ENCODE results near the gene DDX59. TPM values are rescaled to one million over a fixed set of nuclear protein-coding genes. Genes with fewer than 3 reads are reported as not detected.

DDX59 gene
- total RNA-seq, 1 experiment from 2014 or later = 19.4 TPM

DNA sequence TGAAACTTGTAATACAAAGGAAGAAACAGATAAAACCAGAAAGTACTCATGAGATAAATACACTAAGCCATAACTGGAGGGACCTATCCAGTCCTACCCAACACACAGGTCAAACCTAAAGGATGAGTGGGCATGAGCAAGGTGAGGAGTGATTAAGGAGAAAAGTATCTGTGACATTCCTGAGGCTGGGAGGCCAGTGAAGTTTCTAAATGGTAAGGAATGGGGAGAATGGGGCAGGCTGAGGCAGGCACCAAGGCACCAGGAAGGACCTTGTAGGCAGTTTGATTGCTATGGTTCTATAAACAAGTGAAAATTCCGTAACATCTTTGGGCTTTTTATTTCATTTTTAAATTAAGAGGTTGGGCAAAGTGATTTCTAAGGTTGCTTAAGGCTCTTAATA is 10.4 kb downstream of the DDX59 start:
- TF ChIP-seq, protein P1, sequence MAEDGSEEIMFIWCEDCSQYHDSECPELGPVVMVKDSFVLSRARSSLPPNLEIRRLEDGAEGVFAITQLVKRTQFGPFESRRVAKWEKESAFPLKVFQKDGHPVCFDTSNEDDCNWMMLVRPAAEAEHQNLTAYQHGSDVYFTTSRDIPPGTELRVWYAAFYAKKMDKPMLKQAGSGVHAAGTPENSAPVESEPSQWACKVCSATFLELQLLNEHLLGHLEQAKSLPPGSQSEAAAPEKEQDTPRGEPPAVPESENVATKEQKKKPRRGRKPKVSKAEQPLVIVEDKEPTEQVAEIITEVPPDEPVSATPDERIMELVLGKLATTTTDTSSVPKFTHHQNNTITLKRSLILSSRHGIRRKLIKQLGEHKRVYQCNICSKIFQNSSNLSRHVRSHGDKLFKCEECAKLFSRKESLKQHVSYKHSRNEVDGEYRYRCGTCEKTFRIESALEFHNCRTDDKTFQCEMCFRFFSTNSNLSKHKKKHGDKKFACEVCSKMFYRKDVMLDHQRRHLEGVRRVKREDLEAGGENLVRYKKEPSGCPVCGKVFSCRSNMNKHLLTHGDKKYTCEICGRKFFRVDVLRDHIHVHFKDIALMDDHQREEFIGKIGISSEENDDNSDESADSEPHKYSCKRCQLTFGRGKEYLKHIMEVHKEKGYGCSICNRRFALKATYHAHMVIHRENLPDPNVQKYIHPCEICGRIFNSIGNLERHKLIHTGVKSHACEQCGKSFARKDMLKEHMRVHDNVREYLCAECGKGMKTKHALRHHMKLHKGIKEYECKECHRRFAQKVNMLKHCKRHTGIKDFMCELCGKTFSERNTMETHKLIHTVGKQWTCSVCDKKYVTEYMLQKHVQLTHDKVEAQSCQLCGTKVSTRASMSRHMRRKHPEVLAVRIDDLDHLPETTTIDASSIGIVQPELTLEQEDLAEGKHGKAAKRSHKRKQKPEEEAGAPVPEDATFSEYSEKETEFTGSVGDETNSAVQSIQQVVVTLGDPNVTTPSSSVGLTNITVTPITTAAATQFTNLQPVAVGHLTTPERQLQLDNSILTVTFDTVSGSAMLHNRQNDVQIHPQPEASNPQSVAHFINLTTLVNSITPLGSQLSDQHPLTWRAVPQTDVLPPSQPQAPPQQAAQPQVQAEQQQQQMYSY (CRISPR knock-in tag; IDR thresholded peaks at IDR 0.05) = no peak
- TF ChIP-seq HMGA2 (CRISPR knock-in tag; IDR thresholded peaks at IDR 0.05) (no peak), NFATC4 (CRISPR knock-in tag; IDR thresholded peaks at IDR 0.05) (no peak), SMAD3 (CRISPR knock-in tag; IDR thresholded peaks at IDR 0.05; ENCODE audit: borderline replicate concordance) (no peak), MXD4 (CRISPR knock-in tag; IDR thresholded peaks at IDR 0.05; ENCODE audit: borderline replicate concordance) (no peak), JAZF1 (CRISPR knock-in tag; IDR thresholded peaks at IDR 0.05) (no peak), SMAD4 (CRISPR knock-in tag; IDR thresholded peaks at IDR 0.05) (no peak), ZNF671 (CRISPR knock-in tag; IDR thresholded peaks at IDR 0.05) (no peak), NR2C2 (CRISPR knock-in tag; IDR thresholded peaks at IDR 0.05) (no peak), ZNF396 (CRISPR knock-in tag; IDR thresholded peaks at IDR 0.05; ENCODE audit: borderline replicate concordance) (no peak)
- TF ChIP-seq, protein P2, sequence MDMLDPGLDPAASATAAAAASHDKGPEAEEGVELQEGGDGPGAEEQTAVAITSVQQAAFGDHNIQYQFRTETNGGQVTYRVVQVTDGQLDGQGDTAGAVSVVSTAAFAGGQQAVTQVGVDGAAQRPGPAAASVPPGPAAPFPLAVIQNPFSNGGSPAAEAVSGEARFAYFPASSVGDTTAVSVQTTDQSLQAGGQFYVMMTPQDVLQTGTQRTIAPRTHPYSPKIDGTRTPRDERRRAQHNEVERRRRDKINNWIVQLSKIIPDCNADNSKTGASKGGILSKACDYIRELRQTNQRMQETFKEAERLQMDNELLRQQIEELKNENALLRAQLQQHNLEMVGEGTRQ (CRISPR knock-in tag; IDR thresholded peaks at IDR 0.05) = no peak
- TF ChIP-seq, protein P3, sequence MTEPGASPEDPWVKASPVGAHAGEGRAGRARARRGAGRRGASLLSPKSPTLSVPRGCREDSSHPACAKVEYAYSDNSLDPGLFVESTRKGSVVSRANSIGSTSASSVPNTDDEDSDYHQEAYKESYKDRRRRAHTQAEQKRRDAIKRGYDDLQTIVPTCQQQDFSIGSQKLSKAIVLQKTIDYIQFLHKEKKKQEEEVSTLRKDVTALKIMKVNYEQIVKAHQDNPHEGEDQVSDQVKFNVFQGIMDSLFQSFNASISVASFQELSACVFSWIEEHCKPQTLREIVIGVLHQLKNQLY (CRISPR knock-in tag; IDR thresholded peaks at IDR 0.05) = no peak
- TF ChIP-seq, protein P4, sequence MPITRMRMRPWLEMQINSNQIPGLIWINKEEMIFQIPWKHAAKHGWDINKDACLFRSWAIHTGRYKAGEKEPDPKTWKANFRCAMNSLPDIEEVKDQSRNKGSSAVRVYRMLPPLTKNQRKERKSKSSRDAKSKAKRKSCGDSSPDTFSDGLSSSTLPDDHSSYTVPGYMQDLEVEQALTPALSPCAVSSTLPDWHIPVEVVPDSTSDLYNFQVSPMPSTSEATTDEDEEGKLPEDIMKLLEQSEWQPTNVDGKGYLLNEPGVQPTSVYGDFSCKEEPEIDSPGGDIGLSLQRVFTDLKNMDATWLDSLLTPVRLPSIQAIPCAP (CRISPR knock-in tag; IDR thresholded peaks at IDR 0.05) = no peak
- TF ChIP-seq, protein P5, sequence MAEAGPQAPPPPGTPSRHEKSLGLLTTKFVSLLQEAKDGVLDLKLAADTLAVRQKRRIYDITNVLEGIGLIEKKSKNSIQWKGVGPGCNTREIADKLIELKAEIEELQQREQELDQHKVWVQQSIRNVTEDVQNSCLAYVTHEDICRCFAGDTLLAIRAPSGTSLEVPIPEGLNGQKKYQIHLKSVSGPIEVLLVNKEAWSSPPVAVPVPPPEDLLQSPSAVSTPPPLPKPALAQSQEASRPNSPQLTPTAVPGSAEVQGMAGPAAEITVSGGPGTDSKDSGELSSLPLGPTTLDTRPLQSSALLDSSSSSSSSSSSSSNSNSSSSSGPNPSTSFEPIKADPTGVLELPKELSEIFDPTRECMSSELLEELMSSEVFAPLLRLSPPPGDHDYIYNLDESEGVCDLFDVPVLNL (CRISPR knock-in tag; IDR thresholded peaks at IDR 0.05; ENCODE audit: borderline replicate concordance, low read depth) = no peak
- Mint-ChIP-seq H3K27ac (peak overlapping the region; percentile 39; the same call in 1 of the 2 replicates), H3K27me3 (ENCODE audit: low read depth) (no peaks in the 10 kb centered on the region), H3K9me3 (no peaks in the 10 kb centered on the region), H3K36me3 (peaks cover 55% of the 10 kb centered on the region), H3K4me1 (peaks cover 12% of the 10 kb centered on the region), H3K4me3 (no peak overlapping the region)
- ATAC-seq (peak; percentile 67), DNase-seq (ENCODE audit: low spot score) (no peak)
- ChIA-PET CTCF (no interaction called here), POLR2A (no interaction called here)

DNA sequence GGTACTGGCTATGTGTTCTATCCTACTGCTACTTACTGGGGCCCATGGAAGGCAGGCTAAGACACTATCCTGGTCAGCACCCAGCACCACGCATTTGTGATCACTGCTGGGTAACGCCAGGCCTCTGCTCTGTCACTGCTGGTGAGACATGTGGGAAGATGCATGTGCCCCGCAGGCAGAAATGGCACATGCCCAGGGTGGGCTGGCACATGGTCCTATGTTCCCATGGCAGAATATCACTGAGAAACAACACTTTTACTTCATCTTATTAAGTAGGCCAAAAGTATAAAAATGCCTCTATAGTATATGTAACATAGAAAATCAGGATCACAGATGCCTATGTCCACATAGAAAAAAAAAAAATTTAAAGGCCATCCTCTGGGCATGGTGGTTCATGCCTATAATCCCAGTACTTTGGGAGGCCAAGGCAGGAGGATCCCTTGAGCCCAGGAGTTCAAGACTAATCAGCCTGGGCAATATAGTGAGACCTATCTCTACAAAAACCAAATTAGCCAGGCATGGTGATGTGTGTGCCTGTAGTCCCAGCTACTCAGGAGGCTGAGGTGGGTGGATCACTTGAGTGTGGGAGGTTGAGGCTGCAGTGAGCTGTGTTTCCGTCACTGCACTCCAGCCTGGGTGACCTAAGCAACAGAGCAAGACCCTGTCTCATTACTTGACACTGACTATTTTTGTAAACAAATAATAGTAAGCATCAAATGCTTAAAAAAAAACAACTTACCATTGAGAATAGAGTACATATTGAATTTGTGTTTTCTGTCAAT is 11.5 kb downstream of the DDX59 start:
- Mint-ChIP-seq H3K4me1 (peaks cover 12% of the 10 kb centered on the region), H3K4me3 (no peak overlapping the region), H3K27me3 (ENCODE audit: low read depth) (no peaks in the 10 kb centered on the region), H3K36me3 (peaks cover 56% of the 10 kb centered on the region), H3K27ac (no peak overlapping the region), H3K9me3 (no peaks in the 10 kb centered on the region)
- ATAC-seq (no peak), DNase-seq (ENCODE audit: low spot score) (no peak)
- CTCF ChIA-PET = interaction anchor here (0.6 to 0.7 kb wide), 2 partner anchors 24 to 97 kb away, joined by 3 to 4 read pairs; no protein-coding TSS in a partner anchor
- POLR2A ChIA-PET = no interaction called here
- TF ChIP-seq, protein P6, sequence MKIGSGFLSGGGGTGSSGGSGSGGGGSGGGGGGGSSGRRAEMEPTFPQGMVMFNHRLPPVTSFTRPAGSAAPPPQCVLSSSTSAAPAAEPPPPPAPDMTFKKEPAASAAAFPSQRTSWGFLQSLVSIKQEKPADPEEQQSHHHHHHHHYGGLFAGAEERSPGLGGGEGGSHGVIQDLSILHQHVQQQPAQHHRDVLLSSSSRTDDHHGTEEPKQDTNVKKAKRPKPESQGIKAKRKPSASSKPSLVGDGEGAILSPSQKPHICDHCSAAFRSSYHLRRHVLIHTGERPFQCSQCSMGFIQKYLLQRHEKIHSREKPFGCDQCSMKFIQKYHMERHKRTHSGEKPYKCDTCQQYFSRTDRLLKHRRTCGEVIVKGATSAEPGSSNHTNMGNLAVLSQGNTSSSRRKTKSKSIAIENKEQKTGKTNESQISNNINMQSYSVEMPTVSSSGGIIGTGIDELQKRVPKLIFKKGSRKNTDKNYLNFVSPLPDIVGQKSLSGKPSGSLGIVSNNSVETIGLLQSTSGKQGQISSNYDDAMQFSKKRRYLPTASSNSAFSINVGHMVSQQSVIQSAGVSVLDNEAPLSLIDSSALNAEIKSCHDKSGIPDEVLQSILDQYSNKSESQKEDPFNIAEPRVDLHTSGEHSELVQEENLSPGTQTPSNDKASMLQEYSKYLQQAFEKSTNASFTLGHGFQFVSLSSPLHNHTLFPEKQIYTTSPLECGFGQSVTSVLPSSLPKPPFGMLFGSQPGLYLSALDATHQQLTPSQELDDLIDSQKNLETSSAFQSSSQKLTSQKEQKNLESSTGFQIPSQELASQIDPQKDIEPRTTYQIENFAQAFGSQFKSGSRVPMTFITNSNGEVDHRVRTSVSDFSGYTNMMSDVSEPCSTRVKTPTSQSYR (CRISPR knock-in tag; IDR thresholded peaks at IDR 0.05) = no peak
- TF ChIP-seq TEAD1 (CRISPR knock-in tag; IDR thresholded peaks at IDR 0.05) (no peak), TCF7 (CRISPR knock-in tag; IDR thresholded peaks at IDR 0.05; ENCODE audit: low read depth) (no peak), ZNF263 (CRISPR knock-in tag; IDR thresholded peaks at IDR 0.05; ENCODE audit: low read depth) (no peak)
- TF ChIP-seq, protein P5 (CRISPR knock-in tag; IDR thresholded peaks at IDR 0.05; ENCODE audit: borderline replicate concordance, low read depth) = no peak
- TF ChIP-seq, protein P7, sequence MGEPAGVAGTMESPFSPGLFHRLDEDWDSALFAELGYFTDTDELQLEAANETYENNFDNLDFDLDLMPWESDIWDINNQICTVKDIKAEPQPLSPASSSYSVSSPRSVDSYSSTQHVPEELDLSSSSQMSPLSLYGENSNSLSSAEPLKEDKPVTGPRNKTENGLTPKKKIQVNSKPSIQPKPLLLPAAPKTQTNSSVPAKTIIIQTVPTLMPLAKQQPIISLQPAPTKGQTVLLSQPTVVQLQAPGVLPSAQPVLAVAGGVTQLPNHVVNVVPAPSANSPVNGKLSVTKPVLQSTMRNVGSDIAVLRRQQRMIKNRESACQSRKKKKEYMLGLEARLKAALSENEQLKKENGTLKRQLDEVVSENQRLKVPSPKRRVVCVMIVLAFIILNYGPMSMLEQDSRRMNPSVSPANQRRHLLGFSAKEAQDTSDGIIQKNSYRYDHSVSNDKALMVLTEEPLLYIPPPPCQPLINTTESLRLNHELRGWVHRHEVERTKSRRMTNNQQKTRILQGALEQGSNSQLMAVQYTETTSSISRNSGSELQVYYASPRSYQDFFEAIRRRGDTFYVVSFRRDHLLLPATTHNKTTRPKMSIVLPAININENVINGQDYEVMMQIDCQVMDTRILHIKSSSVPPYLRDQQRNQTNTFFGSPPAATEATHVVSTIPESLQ (CRISPR knock-in tag; IDR thresholded peaks at IDR 0.05) = no peak
